IMR-90 (cell line): ENCODE data around the gene CRAMP1. TPM values are rescaled to one million over a fixed set of nuclear protein-coding genes. Genes with fewer than 3 reads are reported as not detected.

Experiments
- ATAC-seq: fragments of 200-7000 bp; cut with Tn5 transposase; 2 replicates; pipeline ENCODE4 v1.9.1; 2020; ENCODE audit warnings: low read depth, mild to moderate bottlenecking, moderate library complexity
- BruUV-seq: library from RNA; stranded (reverse); fragments of 400-500 nt; replicated peaks from 2 replicates; lab custom pipeline; 2021; lab: Mats Ljungman, UMichigan
- CTCF ChIA-PET: fragments of 300-600 bp; formaldehyde crosslinking; extraction: SDS; loops from one replicate; lab custom pipeline; 2021; ENCODE audit warnings: antibody characterized with exemption; lab: Yijun Ruan, JAX
- POLR2A ChIA-PET: fragments of 300-600 bp; sonication (Branson Sonifier 250); formaldehyde crosslinking; loops from one replicate; lab custom pipeline; 2022; ENCODE audit warnings: antibody characterized with exemption; ENCODE audit not compliant: unreplicated experiment; lab: Charles Lee
- DNase-seq: peaks from one replicate; pipeline ENCODE4 v3.0.0; 2013
- H2AFZ ChIP-seq: replicated peaks from 2 replicates; pipeline ENCODE3; 2013; ENCODE audit warnings: low read length, mild to moderate bottlenecking; ENCODE audit not compliant: poor library complexity
- H2AK5ac ChIP-seq: 2 replicates; pipeline ENCODE4 v1.6.1; 2013; ENCODE audit warnings: low read depth, low read length, inconsistent platforms
- H2AK9ac ChIP-seq: replicated peaks from 2 replicates; pipeline ENCODE3; 2013; ENCODE audit warnings: mild to moderate bottlenecking, low read depth, low read length, moderate library complexity; ENCODE audit not compliant: poor library complexity
- H2BK120ac ChIP-seq: 2 replicates; pipeline ENCODE4 v1.6.1; 2013; ENCODE audit warnings: low read depth, low read length, inconsistent platforms
- H2BK15ac ChIP-seq: 3 replicates; pipeline ENCODE4 v1.6.1; 2013; ENCODE audit warnings: low read depth, low read length, inconsistent platforms
- H2BK20ac ChIP-seq: 2 replicates; pipeline ENCODE4 v1.6.1; 2013; ENCODE audit warnings: low read depth, mild to moderate bottlenecking, inconsistent platforms, low read length, moderate library complexity
- H2BK5ac ChIP-seq: 2 replicates; pipeline ENCODE4 v1.6.1; 2013; ENCODE audit warnings: mild to moderate bottlenecking, low read depth, low read length, inconsistent platforms; ENCODE audit not compliant: poor library complexity, severe bottlenecking
- H3K14ac ChIP-seq: replicated peaks from 2 replicates; pipeline ENCODE4 v1.6.1; 2013; ENCODE audit warnings: low read depth, low read length, inconsistent platforms
- H3K18ac ChIP-seq: 2 replicates; pipeline ENCODE4 v1.6.1; 2013; ENCODE audit warnings: low read depth, low read length, control low read depth
- H3K23ac ChIP-seq: 2 replicates; pipeline ENCODE4 v1.6.1; 2013; ENCODE audit warnings: low read depth, low read length, inconsistent platforms
- H3K27ac ChIP-seq: 2 replicates; pipeline ENCODE4 v1.5.1; 2013; ENCODE audit warnings: mild to moderate bottlenecking, control low read depth, low read length; ENCODE audit not compliant: insufficient read depth
- H3K27me3 ChIP-seq: 2 replicates; pipeline ENCODE4 v1.6.1; 2013; ENCODE audit warnings: low read length; ENCODE audit not compliant: control insufficient read depth, insufficient read depth
- H3K36me3 ChIP-seq: 2 replicates; pipeline ENCODE4 v1.6.1; 2013; ENCODE audit warnings: low read length, mixed read lengths; ENCODE audit not compliant: control insufficient read depth, insufficient read depth
- H3K4ac ChIP-seq: 2 replicates; pipeline ENCODE4 v1.6.1; 2013; ENCODE audit warnings: low read depth, low read length, inconsistent platforms
- H3K4me1 ChIP-seq: 2 replicates; pipeline ENCODE4 v1.6.1; 2013; ENCODE audit warnings: low read length, mixed read lengths; ENCODE audit not compliant: control insufficient read depth, insufficient read depth
- H3K4me2 ChIP-seq: 2 replicates; pipeline ENCODE4 v1.6.1; 2013; ENCODE audit warnings: low read depth, mild to moderate bottlenecking, control low read depth, low read length, moderate library complexity
- H3K4me3 ChIP-seq: 2 replicates; pipeline ENCODE4 v1.5.1; 2013; ENCODE audit warnings: low read depth, mild to moderate bottlenecking, control low read depth, low read length, moderate library complexity; ENCODE audit not compliant: insufficient read depth
- H3K56ac ChIP-seq: 2 replicates; pipeline ENCODE4 v1.6.1; 2013; ENCODE audit warnings: low read length, inconsistent platforms; ENCODE audit not compliant: insufficient read depth; ENCODE audit errors: extremely low read depth
- H3K79me1 ChIP-seq, 2 experiments: 2 replicates each; pipeline ENCODE4 v1.6.1; 2013; ENCODE audit warnings: low read length in 2 of 2, inconsistent platforms in 1 of 2, low read depth in 1 of 2
- H3K9ac ChIP-seq: 2 replicates; pipeline ENCODE4 v1.6.1; 2013; ENCODE audit warnings: low read depth, low read length, control low read depth
- H3K9me1 ChIP-seq: 2 replicates; pipeline ENCODE4 v1.6.1; 2013; ENCODE audit warnings: low read length, inconsistent platforms; ENCODE audit not compliant: insufficient read depth
- H3K9me3 ChIP-seq: 2 replicates; pipeline ENCODE4 v1.6.1; 2013; ENCODE audit warnings: low read length; ENCODE audit not compliant: control insufficient read depth, insufficient read depth
- H4K20me1 ChIP-seq: 2 replicates; pipeline ENCODE4 v1.6.1; 2013; ENCODE audit warnings: low read length, inconsistent platforms; ENCODE audit not compliant: insufficient read depth
- H4K5ac ChIP-seq: 2 replicates; pipeline ENCODE4 v1.6.1; 2013; ENCODE audit warnings: mild to moderate bottlenecking, low read depth, low read length, control low read depth
- H4K8ac ChIP-seq, 2 experiments: 2 replicates each; pipeline ENCODE4 v1.6.1; 2013; ENCODE audit warnings: low read depth in 2 of 2, low read length in 2 of 2, control low read depth in 1 of 2, inconsistent platforms in 1 of 2
- H4K91ac ChIP-seq: 2 replicates; pipeline ENCODE4 v1.6.1; 2013; ENCODE audit warnings: low read depth, low read length, inconsistent platforms; ENCODE audit not compliant: insufficient read depth
- BHLHE40 ChIP-seq: fragments of 150-350 bp; IDR thresholded peaks from 2 replicates; pipeline ENCODE4 v1.6.1; 2016; ENCODE audit warnings: mild to moderate bottlenecking, low read depth, low read length
- CEBPB ChIP-seq: IDR thresholded peaks from 2 replicates; pipeline ENCODE4 v1.6.1; 2012; ENCODE audit warnings: low read depth, low read length, improper control_type of control experiment
- CHD1 ChIP-seq: IDR thresholded peaks from 2 replicates; pipeline ENCODE4 v1.6.1; 2012; ENCODE audit warnings: low read depth, low read length, improper control_type of control experiment
- CTCF ChIP-seq: conservative IDR thresholded peaks from 2 replicates; pipeline ENCODE4 v1.5.1; 2012; ENCODE audit warnings: mild to moderate bottlenecking, low read depth, low read length, improper control_type of control experiment
- ELK1 ChIP-seq: fragments of 150-350 bp; IDR thresholded peaks from 2 replicates; pipeline ENCODE4 v1.6.1; 2016; ENCODE audit warnings: low read depth, mild to moderate bottlenecking, low read length, moderate library complexity, borderline replicate concordance
- FOS ChIP-seq: fragments of 150-350 bp; IDR thresholded peaks from 2 replicates; pipeline ENCODE4 v1.6.1; 2016; ENCODE audit warnings: low read depth, low read length
- MAFK ChIP-seq: IDR thresholded peaks from 2 replicates; pipeline ENCODE4 v1.6.1; 2012; ENCODE audit warnings: low read depth, low read length, improper control_type of control experiment
- MAZ ChIP-seq: IDR thresholded peaks from 2 replicates; pipeline ENCODE4 v1.6.1; 2012; ENCODE audit warnings: low read depth, mild to moderate bottlenecking, low read length, improper control_type of control experiment, moderate library complexity, borderline replicate concordance
- MXI1 ChIP-seq: IDR thresholded peaks from 2 replicates; pipeline ENCODE4 v1.6.1; 2012; ENCODE audit warnings: low read depth, mild to moderate bottlenecking, low read length, moderate library complexity, borderline replicate concordance
- NFE2L2 ChIP-seq: fragments of 150-350 bp; IDR thresholded peaks from 2 replicates; pipeline ENCODE4 v1.6.1; 2016; ENCODE audit warnings: low read depth, mild to moderate bottlenecking, low read length
- POLR2A ChIP-seq: IDR thresholded peaks from 2 replicates; pipeline ENCODE4 v1.6.1; 2012; ENCODE audit warnings: mild to moderate bottlenecking, low read depth, low read length
- RAD21 ChIP-seq: IDR thresholded peaks from 2 replicates; pipeline ENCODE4 v1.6.1; 2012; ENCODE audit warnings: low read length, improper control_type of control experiment
- RCOR1 ChIP-seq: IDR thresholded peaks from 2 replicates; pipeline ENCODE4 v1.6.1; 2012; ENCODE audit warnings: mild to moderate bottlenecking, low read length, improper control_type of control experiment; ENCODE audit not compliant: insufficient replicate concordance
- RFX5 ChIP-seq: IDR thresholded peaks from 2 replicates; pipeline ENCODE4 v1.8.0; 2012; ENCODE audit warnings: low read depth, mild to moderate bottlenecking, low read length, moderate library complexity
- SMC3 ChIP-seq: fragments of 150-350 bp; IDR thresholded peaks from 2 replicates; pipeline ENCODE4 v1.6.1; 2016; ENCODE audit warnings: low read depth, mild to moderate bottlenecking, antibody characterized with exemption, low read length, moderate library complexity
- USF2 ChIP-seq: fragments of 150-350 bp; IDR thresholded peaks from 2 replicates; pipeline ENCODE4 v1.6.1; 2017; ENCODE audit warnings: mild to moderate bottlenecking, antibody characterized with exemption, low read length, low read depth
- WGBS, 2 experiments: methylation state at CpG; one replicate each; pipeline versions ENCODE4 v1.1.5 to v1.1.7; 2013; ENCODE audit warnings: missing lambda C conversion rate in 2 of 2; ENCODE audit not compliant: insufficient read length in 1 of 2; ENCODE audit errors: extremely low coverage in 2 of 2; 5-methylcytosine and 5-hydroxymethylcytosine counted together
- dilution Hi-C: fragments of 300-500 bp; cut with HindIII; formaldehyde crosslinking; loops from one replicate; pipeline ENCODE4 v1.14.3; 2018; ENCODE audit warnings: low sequenced_read_pairs; ENCODE audit not compliant: unreplicated experiment
- in situ Hi-C: fragments of 300-500 bp; cut with MboI; formaldehyde crosslinking; loops from 3 replicates; pipeline ENCODE4 v1.14.3; 2019; ENCODE audit warnings: low sequenced_read_pairs, inconsistent platforms, mixed read lengths
- intact Hi-C: fragments of 100-400 bp; cut with micrococcal nuclease; formaldehyde crosslinking; loops from 2 replicates; pipeline ENCODE4 v1.10.0; 2022
- polyA plus RNA-seq, 3 experiments: library from polyadenylated mRNA; depleted of rRNA; stranded (reverse); fragments of >200 nt; gene quantifications; 2 replicates each; pipeline ENCODE4 v1.2.3, GENCODE V29; 2012; ENCODE audit warnings: low replicate concordance in 1 of 3
- total RNA-seq: library from RNA; depleted of rRNA; stranded (reverse); fragments of >200 nt; gene quantifications from 2 replicates; pipeline ENCODE4 v1.2.3, GENCODE V29; 2012

Gene CRAMP1
- total and polyA plus RNA-seq, 2 of the 4 experiments (the other 2 are of a cell fraction): 3.2 to 12.0 TPM

GRCh38 chr16:1662543-1662942 lies 50.4 kb downstream of the CRAMP1 start:
- Histone ChIP-seq H3K79me1 (peaks cover under 1 to 3% of the 10 kb centered on the region in 2 experiments; a peak in 2 of 4 replicates), H2BK15ac (no peak overlapping the region), H3K56ac (no peak overlapping the region), H2AK9ac (no peak overlapping the region), H4K20me1 (peaks cover 4% of the 10 kb centered on the region; the same call in 1 of the 2 replicates), H3K27me3 (no peaks in the 10 kb centered on the region), H3K18ac (no peak overlapping the region), H3K4me1 (no peaks in the 10 kb centered on the region), H2AK5ac (no peak overlapping the region), H3K4me2 (no peak overlapping the region), H2BK120ac (no peak overlapping the region), H3K27ac (no peak overlapping the region), H3K9me1 (no peaks in the 10 kb centered on the region; the same call in 1 of the 2 replicates), H3K4ac (no peak overlapping the region), H2AFZ (no peak overlapping the region), H4K5ac (no peak overlapping the region), H3K36me3 (peaks cover 71% of the 10 kb centered on the region), H4K8ac (no peak overlapping the region), H2BK20ac (no peak overlapping the region), H3K23ac (no peak overlapping the region), H3K9ac (no peak overlapping the region), H3K9me3 (no peaks in the 10 kb centered on the region), H3K14ac (no peak overlapping the region), H3K4me3 (no peak overlapping the region), H4K91ac (no peak overlapping the region), H2BK5ac (no peak overlapping the region)
- ChIA-PET POLR2A (no interaction called here), CTCF (no interaction called here)
- intact Hi-C loops (no loop called here), in situ Hi-C loops (no loop called here), dilution Hi-C loops (no loop called here)
- BruUV-seq: no TSS peak
- TF ChIP-seq MAFK (no peak), RCOR1 (no peak), ELK1 (no peak), CTCF (no peak), BHLHE40 (no peak), RAD21 (no peak), SMC3 (no peak), FOS (no peak), MXI1 (no peak), NFE2L2 (no peak), USF2 (no peak), CEBPB (no peak), RFX5 (no peak), CHD1 (no peak), MAZ (no peak), POLR2A (no peak)
- 95% methylated on average over 10 of the region's 20 CpGs; no CpG with 5 or more reads in 1 of the 2 experiments for WGBS, 2 experiments
- DNase-seq (no peak), ATAC-seq (no peak)
